SK-N-MC (cell line): ENCODE measurements around the gene GPS1.

Experiments
- EZH2 ChIP-seq: fragments of 200-600 bp; sonication (generic); IDR thresholded peaks from one replicate; pipeline ENCODE4 v1.6.1; 2017; ENCODE audit warnings: antibody characterized with exemption
- POLR2AphosphoS5 ChIP-seq: IDR thresholded peaks from 2 replicates; pipeline ENCODE4 v1.6.1; 2012; ENCODE audit warnings: mild to moderate bottlenecking, low read depth, low read length, borderline replicate concordance

GRCh38 chr17:82094931-82095776 is 43.5 kb downstream of the GPS1 start:
- TF ChIP-seq POLR2AphosphoS5 (no peak), EZH2 (no peak)
